K562 (cell line): ENCODE measurements around the gene MYL4. TPM values are rescaled to one million over a fixed set of nuclear protein-coding genes. Genes with fewer than 3 reads are reported as not detected.

Experiments
- ATF1 ChIP-seq, 2 experiments: fragments of 450-650 bp in 1 of 2; IDR thresholded peaks; 2 replicates each; pipeline ENCODE4 v1.6.1; 2016; ENCODE audit warnings: missing compliant biosample characterization in 1 of 2, missing genetic modification characterization in 1 of 2
- FOSL1 ChIP-seq: fragments of 200-800 bp; sonication (Bioruptor generic); conservative IDR thresholded peaks from 2 replicates; pipeline ENCODE4 v1.6.1; 2016; ENCODE audit warnings: missing genetic modification characterization, missing compliant biosample characterization
- HNRNPLL ChIP-seq: fragments of 200-400 bp; formaldehyde crosslinking; IDR thresholded peaks from 2 replicates; pipeline ENCODE4 v1.6.1; 2017; ENCODE audit warnings: low read length, low read depth, mild to moderate bottlenecking; ENCODE audit not compliant: poor library complexity, severe bottlenecking
- ILK ChIP-seq: fragments of 450-650 bp; IDR thresholded peaks from 2 replicates; pipeline ENCODE4 v1.6.1; 2016; ENCODE audit warnings: missing genetic modification characterization, low read depth, mild to moderate bottlenecking, missing compliant biosample characterization, moderate library complexity, borderline replicate concordance
- MEF2A ChIP-seq: IDR thresholded peaks from 2 replicates; pipeline ENCODE4 v1.6.1; 2011; ENCODE audit warnings: low read depth, mild to moderate bottlenecking, low read length, moderate library complexity; ENCODE audit not compliant: control insufficient read depth
- MIER1 ChIP-seq: fragments of 450-650 bp; IDR thresholded peaks from 2 replicates; pipeline ENCODE4 v1.6.1; 2016; ENCODE audit warnings: antibody characterized with exemption, mild to moderate bottlenecking, low read depth
- NFE2 ChIP-seq: IDR thresholded peaks from 2 replicates; pipeline ENCODE4 v1.6.1; 2014; ENCODE audit warnings: antibody characterized with exemption, low read depth
- RBM22 ChIP-seq: fragments of 200-400 bp; formaldehyde crosslinking; IDR thresholded peaks from 2 replicates; pipeline ENCODE4 v1.6.1; 2018; ENCODE audit warnings: low read length, low read depth; ENCODE audit not compliant: poor library complexity, severe bottlenecking
- SMAD1 ChIP-seq: fragments of 150-350 bp; IDR thresholded peaks from 2 replicates; pipeline ENCODE4 v1.6.1; 2014; ENCODE audit warnings: low read length, low read depth; ENCODE audit not compliant: partially characterized antibody
- SP1 ChIP-seq: sonication (generic); formaldehyde crosslinking; IDR thresholded peaks from 2 replicates; pipeline ENCODE4 v1.8.1; 2022; ENCODE audit warnings: mild to moderate bottlenecking, missing genetic modification reagents
- TAL1 ChIP-seq: fragments of 450-650 bp; IDR thresholded peaks from 2 replicates; pipeline ENCODE4 v1.6.1; 2016; ENCODE audit warnings: mild to moderate bottlenecking
- THRAP3 ChIP-seq: fragments of 450-650 bp; IDR thresholded peaks from 2 replicates; pipeline ENCODE4 v1.6.1; 2016; ENCODE audit warnings: mild to moderate bottlenecking, inconsistent platforms, borderline replicate concordance
- XRCC3 ChIP-seq: fragments of 450-650 bp; IDR thresholded peaks from 2 replicates; pipeline ENCODE4 v1.6.1; 2017; ENCODE audit warnings: mild to moderate bottlenecking, moderate library complexity
- ZKSCAN8 ChIP-seq: fragments of 200-800 bp; sonication (Bioruptor generic); IDR thresholded peaks from 2 replicates; pipeline ENCODE4 v1.6.1; 2016; ENCODE audit warnings: missing genetic modification characterization, missing compliant biosample characterization
- ZNF347 ChIP-seq: fragments of 450-650 bp; formaldehyde crosslinking; IDR thresholded peaks from 2 replicates; pipeline ENCODE4 v1.4.0; 2020; ENCODE audit warnings: low read depth, mild to moderate bottlenecking, moderate library complexity
- ZNF589 ChIP-seq: fragments of 200-800 bp; sonication (Bioruptor generic); IDR thresholded peaks from 2 replicates; pipeline ENCODE4 v1.6.1; 2016; ENCODE audit warnings: low read depth, missing genetic modification characterization, missing compliant biosample characterization
- ZNF695 ChIP-seq: fragments of 450-650 bp; formaldehyde crosslinking; IDR thresholded peaks from 2 replicates; pipeline ENCODE4 v1.4.0; 2020; ENCODE audit warnings: mild to moderate bottlenecking, moderate library complexity
- ZNF717 ChIP-seq: fragments of 250-450 bp; sonication (Bioruptor Pico); IDR thresholded peaks from 2 replicates; pipeline ENCODE4 v1.5.0; 2021
- ZSCAN29 ChIP-seq: fragments of 450-650 bp; IDR thresholded peaks from 2 replicates; pipeline ENCODE4 v1.6.1; 2017
- polyA plus RNA-seq, 8 experiments: library from polyadenylated mRNA; depleted of rRNA in 4 of 8; stranded (reverse) in 5 of 8; unstranded in 3 of 8; fragments of >200 nt; fragmentation: Nextera tagmentation in 2 of 8; fragmentation: Illumina TruSeq in 1 of 8; extraction: Ambion mirVana in 2 of 8; extraction: Trizol in 1 of 8; gene quantifications; 2 replicates each; pipeline versions ENCODE4 v1.2.1 to v1.2.3, GENCODE V29; 2011 to 2014; ENCODE audit warnings: inconsistent platforms in 1 of 8, missing spikeins in 1 of 8
- total RNA-seq, 7 experiments: library from RNA; depleted of rRNA in 6 of 7; stranded (reverse); fragments of >200 nt in 6 of 7; fragmentation: Illumina TruSeq in 2 of 7; extraction: Trizol in 2 of 7; gene quantifications; 2 replicates each; pipeline versions ENCODE4 v1.2.1 to v1.2.3, GENCODE V29; 2011 to 2021; ENCODE audit warnings: low replicate concordance in 1 of 7
- TF ChIP-seq, protein P1 (sequence below): fragments of 450-650 bp; formaldehyde crosslinking; IDR thresholded peaks from 2 replicates; pipeline ENCODE4 v1.4.0; 2020; ENCODE audit warnings: mild to moderate bottlenecking, mixed read lengths
- TF ChIP-seq, protein P2 (sequence below): fragments of 250-450 bp; sonication (Bioruptor Pico); IDR thresholded peaks from 2 replicates; pipeline ENCODE4 v1.9.0; 2021; ENCODE audit warnings: mild to moderate bottlenecking, inconsistent platforms
- TF ChIP-seq, protein P3 (sequence below): sonication (generic); formaldehyde crosslinking; IDR thresholded peaks from 2 replicates; pipeline ENCODE4 v1.8.0; 2022; ENCODE audit warnings: mild to moderate bottlenecking, low read depth, missing genetic modification reagents
- TF ChIP-seq, protein P4 (sequence below): fragments of 200-800 bp; sonication (Bioruptor generic); IDR thresholded peaks from 2 replicates; pipeline ENCODE4 v1.6.1; 2017; ENCODE audit warnings: missing genetic modification characterization, missing compliant biosample characterization

The MYL4 gene
- total and polyA plus RNA-seq, 9 of the 15 experiments (the other 6 are each of a cell fraction or from before 2014, with no cell fraction given) = 117 to 423 (median 221) TPM

DNA sequence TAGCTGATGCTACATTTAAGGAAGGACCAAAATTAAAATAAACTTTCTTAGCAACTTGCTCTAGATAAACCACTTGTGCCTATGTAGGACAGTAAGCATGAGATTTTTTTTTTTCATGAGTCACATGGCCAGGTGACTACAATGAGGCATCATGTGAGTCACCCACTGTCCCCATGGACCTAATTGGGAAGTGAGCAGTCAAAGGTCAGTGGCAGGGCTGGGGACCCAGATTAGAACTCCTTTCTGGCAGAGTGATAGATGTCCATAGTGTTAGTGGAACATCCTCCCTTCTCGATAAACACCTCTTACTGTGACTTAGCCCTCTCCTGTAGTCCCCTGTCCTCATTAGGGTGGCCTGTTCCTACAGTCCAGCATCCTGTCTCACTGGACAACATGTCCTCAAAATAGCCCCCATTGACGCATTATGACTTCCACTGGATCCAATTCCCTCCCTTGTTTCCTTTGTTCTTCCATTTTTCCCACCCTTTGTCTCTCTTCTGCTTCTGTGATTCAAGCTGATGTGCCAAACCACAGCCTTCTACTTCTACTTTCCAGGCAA, 56.9 kb downstream of the MYL4 start (continued):
- TF ChIP-seq RBM22 (no peak), MIER1 (no peak), ZNF347 (no peak), SMAD1 (no peak), ZNF717 (CRISPR knock-in tag) (no peak), ZSCAN29 (no peak), TAL1 (peak; percentile 76), ILK (tag) (no peak), NFE2 (peak; percentile 78), HNRNPLL (no peak), ATF1 (CRISPR knock-in tag; IDR thresholded peaks at IDR 0.05) (no peak), ATF1 (tag; IDR thresholded peaks at IDR 0.05) (peak; percentile 22; the same call in 1 of the 2 replicates), XRCC3 (no peak), SP1 (CRISPR knock-in tag) (0 out of 2 replicates have a peak, but pooled peaks have one; percentile 41), THRAP3 (no peak), MEF2A (peak; percentile 31; the same call in 1 of the 2 replicates), ZNF589 (CRISPR knock-in tag) (peak; percentile 53; the same call in 1 of the 2 replicates), ZKSCAN8 (peak; percentile 64; the same call in 1 of the 2 replicates), FOSL1 (tag) (peak; percentile 100), ZNF695 (no peak)
- TF ChIP-seq, protein P1, sequence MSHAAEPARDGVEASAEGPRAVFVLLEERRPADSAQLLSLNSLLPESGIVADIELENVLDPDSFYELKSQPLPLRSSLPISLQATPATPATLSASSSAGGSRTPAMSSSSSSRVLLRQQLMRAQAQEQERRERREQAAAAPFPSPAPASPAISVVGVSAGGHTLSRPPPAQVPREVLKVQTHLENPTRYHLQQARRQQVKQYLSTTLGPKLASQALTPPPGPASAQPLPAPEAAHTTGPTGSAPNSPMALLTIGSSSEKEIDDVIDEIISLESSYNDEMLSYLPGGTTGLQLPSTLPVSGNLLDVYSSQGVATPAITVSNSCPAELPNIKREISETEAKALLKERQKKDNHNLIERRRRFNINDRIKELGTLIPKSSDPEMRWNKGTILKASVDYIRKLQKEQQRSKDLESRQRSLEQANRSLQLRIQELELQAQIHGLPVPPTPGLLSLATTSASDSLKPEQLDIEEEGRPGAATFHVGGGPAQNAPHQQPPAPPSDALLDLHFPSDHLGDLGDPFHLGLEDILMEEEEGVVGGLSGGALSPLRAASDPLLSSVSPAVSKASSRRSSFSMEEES (CRISPR knock-in tag) = peak; percentile 66
- TF ChIP-seq, protein P2, sequence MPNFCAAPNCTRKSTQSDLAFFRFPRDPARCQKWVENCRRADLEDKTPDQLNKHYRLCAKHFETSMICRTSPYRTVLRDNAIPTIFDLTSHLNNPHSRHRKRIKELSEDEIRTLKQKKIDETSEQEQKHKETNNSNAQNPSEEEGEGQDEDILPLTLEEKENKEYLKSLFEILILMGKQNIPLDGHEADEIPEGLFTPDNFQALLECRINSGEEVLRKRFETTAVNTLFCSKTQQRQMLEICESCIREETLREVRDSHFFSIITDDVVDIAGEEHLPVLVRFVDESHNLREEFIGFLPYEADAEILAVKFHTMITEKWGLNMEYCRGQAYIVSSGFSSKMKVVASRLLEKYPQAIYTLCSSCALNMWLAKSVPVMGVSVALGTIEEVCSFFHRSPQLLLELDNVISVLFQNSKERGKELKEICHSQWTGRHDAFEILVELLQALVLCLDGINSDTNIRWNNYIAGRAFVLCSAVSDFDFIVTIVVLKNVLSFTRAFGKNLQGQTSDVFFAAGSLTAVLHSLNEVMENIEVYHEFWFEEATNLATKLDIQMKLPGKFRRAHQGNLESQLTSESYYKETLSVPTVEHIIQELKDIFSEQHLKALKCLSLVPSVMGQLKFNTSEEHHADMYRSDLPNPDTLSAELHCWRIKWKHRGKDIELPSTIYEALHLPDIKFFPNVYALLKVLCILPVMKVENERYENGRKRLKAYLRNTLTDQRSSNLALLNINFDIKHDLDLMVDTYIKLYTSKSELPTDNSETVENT (CRISPR knock-in tag) = no peak
- TF ChIP-seq, protein P3, sequence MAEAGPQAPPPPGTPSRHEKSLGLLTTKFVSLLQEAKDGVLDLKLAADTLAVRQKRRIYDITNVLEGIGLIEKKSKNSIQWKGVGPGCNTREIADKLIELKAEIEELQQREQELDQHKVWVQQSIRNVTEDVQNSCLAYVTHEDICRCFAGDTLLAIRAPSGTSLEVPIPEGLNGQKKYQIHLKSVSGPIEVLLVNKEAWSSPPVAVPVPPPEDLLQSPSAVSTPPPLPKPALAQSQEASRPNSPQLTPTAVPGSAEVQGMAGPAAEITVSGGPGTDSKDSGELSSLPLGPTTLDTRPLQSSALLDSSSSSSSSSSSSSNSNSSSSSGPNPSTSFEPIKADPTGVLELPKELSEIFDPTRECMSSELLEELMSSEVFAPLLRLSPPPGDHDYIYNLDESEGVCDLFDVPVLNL (CRISPR knock-in tag) = no peak
- TF ChIP-seq, protein P4, sequence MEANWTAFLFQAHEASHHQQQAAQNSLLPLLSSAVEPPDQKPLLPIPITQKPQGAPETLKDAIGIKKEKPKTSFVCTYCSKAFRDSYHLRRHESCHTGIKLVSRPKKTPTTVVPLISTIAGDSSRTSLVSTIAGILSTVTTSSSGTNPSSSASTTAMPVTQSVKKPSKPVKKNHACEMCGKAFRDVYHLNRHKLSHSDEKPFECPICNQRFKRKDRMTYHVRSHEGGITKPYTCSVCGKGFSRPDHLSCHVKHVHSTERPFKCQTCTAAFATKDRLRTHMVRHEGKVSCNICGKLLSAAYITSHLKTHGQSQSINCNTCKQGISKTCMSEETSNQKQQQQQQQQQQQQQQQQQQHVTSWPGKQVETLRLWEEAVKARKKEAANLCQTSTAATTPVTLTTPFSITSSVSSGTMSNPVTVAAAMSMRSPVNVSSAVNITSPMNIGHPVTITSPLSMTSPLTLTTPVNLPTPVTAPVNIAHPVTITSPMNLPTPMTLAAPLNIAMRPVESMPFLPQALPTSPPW (CRISPR knock-in tag) = peak; percentile 35
